Kidney epithelial cell (primary cell): ENCODE data around the gene NPHP4. TPM values are rescaled to one million over a fixed set of nuclear protein-coding genes. Genes with fewer than 3 reads are reported as not detected.

Experiments used
- DNase-seq: peaks from one replicate; pipeline ENCODE4 v3.0.0-alpha.2; 2010; ENCODE audit warnings: low read depth
- H3K27me3 ChIP-seq: 2 replicates; pipeline ENCODE4 v1.6.0; 2011; ENCODE audit warnings: low read length; ENCODE audit not compliant: control insufficient read depth, insufficient read depth
- H3K36me3 ChIP-seq: 2 replicates; pipeline ENCODE4 v1.5.1; 2011; ENCODE audit warnings: low read length; ENCODE audit not compliant: control insufficient read depth, insufficient read depth
- H3K4me3 ChIP-seq: 2 replicates; pipeline ENCODE4 v1.5.1; 2011; ENCODE audit warnings: low read depth, mild to moderate bottlenecking, control low read depth, low read length
- total RNA-seq: library from RNA; depleted of rRNA; stranded (reverse); fragments of >200 nt; gene quantifications from 2 replicates; pipeline ENCODE4 v1.2.3, GENCODE V29; 2015
- TF ChIP-seq, protein P1 (sequence below): IDR thresholded peaks from 2 replicates; pipeline ENCODE4 v1.5.1; 2011; ENCODE audit warnings: mild to moderate bottlenecking, moderate library complexity, low read length, control low read depth, inconsistent platforms; ENCODE audit not compliant: insufficient read depth, poor library complexity, severe bottlenecking

The NPHP4 gene
- total RNA-seq, 1 donor from 2014 or later: 6.6 TPM

- no peaks in the 10 kb centered on the region for H3K36me3 ChIP-seq
- H3K27me3 ChIP-seq: peaks cover 35% of the 10 kb centered on the region
- no peak for DNase-seq
- H3K4me3 ChIP-seq: no peak overlapping the region
- TF ChIP-seq, protein P1, sequence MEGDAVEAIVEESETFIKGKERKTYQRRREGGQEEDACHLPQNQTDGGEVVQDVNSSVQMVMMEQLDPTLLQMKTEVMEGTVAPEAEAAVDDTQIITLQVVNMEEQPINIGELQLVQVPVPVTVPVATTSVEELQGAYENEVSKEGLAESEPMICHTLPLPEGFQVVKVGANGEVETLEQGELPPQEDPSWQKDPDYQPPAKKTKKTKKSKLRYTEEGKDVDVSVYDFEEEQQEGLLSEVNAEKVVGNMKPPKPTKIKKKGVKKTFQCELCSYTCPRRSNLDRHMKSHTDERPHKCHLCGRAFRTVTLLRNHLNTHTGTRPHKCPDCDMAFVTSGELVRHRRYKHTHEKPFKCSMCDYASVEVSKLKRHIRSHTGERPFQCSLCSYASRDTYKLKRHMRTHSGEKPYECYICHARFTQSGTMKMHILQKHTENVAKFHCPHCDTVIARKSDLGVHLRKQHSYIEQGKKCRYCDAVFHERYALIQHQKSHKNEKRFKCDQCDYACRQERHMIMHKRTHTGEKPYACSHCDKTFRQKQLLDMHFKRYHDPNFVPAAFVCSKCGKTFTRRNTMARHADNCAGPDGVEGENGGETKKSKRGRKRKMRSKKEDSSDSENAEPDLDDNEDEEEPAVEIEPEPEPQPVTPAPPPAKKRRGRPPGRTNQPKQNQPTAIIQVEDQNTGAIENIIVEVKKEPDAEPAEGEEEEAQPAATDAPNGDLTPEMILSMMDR: no peak
Observed at GRCh38 chr1:6004412-6005123, 12.3 kb upstream of the NPHP4 start.

DNA sequence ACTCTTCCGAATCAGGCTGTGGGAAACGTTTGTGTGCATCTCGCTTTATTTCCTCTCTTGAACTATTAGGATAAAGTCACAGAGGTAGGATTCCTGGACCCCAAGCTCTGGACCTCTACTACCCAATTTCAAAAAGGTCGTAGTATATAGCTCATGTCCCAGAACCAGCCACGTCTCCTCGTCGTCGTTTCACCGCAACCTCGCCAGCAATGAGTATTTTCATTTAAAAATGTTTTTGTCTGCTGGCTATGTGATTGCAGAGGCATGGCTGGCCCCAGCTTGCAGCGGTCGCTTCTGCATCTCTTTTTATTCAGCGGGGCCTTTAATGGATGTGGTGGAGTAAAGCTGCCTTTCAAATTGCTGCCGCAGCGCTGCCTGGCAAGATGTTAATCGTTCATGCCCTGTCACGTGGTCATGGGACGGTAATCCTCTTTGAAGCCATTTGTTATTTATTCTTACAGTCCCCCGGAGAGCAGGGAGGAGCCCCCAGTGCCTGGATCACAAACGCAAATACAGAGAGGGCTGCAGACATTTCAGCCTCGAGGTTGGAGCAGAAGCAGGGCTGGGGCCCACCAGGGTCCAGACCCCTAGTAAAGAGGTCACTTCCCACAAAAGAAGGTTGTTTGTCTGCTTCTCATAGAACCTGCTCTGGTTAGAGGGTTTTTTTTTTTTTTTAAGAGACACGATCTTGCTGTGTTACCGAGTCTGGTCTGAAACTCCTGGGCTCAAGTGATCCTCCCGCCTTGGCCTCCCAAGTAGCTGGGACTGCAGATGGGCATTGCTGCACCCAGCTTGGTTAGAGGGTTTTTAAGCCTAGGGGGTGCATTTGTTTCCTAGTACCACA, 11.6 kb upstream of the NPHP4 start:
- no peak overlapping the region for H3K4me3 ChIP-seq
- no peaks in the 10 kb centered on the region for H3K36me3 ChIP-seq
- TF ChIP-seq, protein P1: no peak
- peaks cover 35% of the 10 kb centered on the region for H3K27me3 ChIP-seq
- no peak for DNase-seq

DNA sequence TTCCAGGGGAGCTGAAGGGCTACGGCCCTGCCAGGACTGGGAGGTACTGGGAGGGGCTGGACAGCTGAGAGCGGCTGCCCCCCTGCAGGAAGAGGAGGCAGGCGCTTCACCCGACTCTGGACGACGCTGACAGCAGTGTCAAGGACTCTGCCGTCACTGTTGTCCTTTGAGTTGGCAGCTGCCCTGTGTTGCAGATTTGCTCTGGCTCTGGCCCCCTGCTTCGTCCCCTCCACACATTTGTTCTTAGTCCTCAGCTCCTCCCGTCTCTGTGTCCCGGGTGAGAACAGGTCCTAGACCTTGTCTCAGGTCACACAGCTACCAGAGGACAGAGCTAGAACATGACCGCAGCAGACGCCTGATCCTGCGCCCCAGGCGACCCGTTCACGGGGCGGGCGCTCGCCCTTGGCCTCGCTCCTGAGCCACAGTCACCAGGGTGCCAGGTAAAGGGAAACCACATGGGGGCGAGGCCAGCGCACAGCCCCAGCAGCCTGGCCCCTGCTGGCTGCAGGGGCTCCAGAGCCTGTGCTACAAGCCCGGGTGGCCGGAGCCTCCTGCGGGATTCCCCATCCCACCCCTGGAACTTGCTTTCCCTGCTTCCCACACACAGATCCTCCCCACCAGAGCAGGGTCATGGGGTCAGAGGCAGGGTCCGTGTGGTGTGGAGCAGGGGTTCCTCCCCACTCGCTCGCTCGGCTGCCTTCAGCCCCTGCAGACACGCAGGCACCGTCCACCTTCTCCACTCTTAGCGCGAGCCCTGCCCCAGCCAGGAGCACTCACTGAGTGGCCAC, 10.7 kb upstream of the NPHP4 start:
- H3K36me3 ChIP-seq: no peaks in the 10 kb centered on the region
- DNase-seq: no peak
- TF ChIP-seq, protein P1: peak; percentile 22
- peaks cover 34% of the 10 kb centered on the region for H3K27me3 ChIP-seq
- H3K4me3 ChIP-seq: no peak overlapping the region

- DNase-seq: no peak
- TF ChIP-seq, protein P1: no peak
- no peak overlapping the region for H3K4me3 ChIP-seq
- no peaks in the 10 kb centered on the region for H3K36me3 ChIP-seq
- peaks cover 27% of the 10 kb centered on the region for H3K27me3 ChIP-seq
Observed at GRCh38 chr1:6001992-6002576, 9.9 kb upstream of the NPHP4 start.

- Histone ChIP-seq H3K36me3 (no peaks in the 10 kb centered on the region), H3K27me3 (peaks cover 22% of the 10 kb centered on the region), H3K4me3 (no peak overlapping the region)
- TF ChIP-seq, protein P1: no peak
- DNase-seq: no peak
Observed at GRCh38 chr1:6000444-6001288, 8.4 kb upstream of the NPHP4 start.
